HEK293 (cell line): ENCODE measurements around the gene WDR44.

Experiments
- CTCF ChIA-PET: fragments of 350-600 bp; formaldehyde crosslinking; extraction: SDS; loops from one replicate; lab custom pipeline; 2021; ENCODE audit warnings: antibody characterized with exemption; lab: Yijun Ruan, JAX
- POLR2A ChIA-PET: fragments of 300-600 bp; formaldehyde crosslinking; extraction: SDS; loops from one replicate; lab custom pipeline; 2020; ENCODE audit warnings: antibody characterized with exemption, inconsistent platforms; lab: Yijun Ruan, JAX
- H3K27ac ChIP-seq: fragments of 200-500 bp; sonication (Bioruptor generic); 2 replicates; pipeline ENCODE4 v1.5.1; 2014; ENCODE audit warnings: low read depth, low read length, control low read depth, inconsistent platforms; ENCODE audit errors: extremely low read depth
- H3K36me3 ChIP-seq, 2 experiments: fragments of 200-500 bp in 1 of 2; sonication (Bioruptor generic) in 1 of 2; 1 replicate in 1 of 2; 2 replicates in 1 of 2; pipeline ENCODE4 v1.5.1; 2014 to 2017; ENCODE audit warnings: inconsistent platforms in 2 of 2, low read length in 2 of 2; ENCODE audit not compliant: control insufficient read depth in 2 of 2, insufficient read depth in 1 of 2
- H3K4me1 ChIP-seq: fragments of 200-500 bp; sonication (Bioruptor generic); 2 replicates; pipeline ENCODE4 v1.5.1; 2014; ENCODE audit warnings: mild to moderate bottlenecking, low read length, inconsistent platforms; ENCODE audit not compliant: control insufficient read depth, insufficient read depth
- H3K4me3 ChIP-seq: 2 replicates; pipeline ENCODE4 v1.5.1; 2011; ENCODE audit warnings: low read depth, mild to moderate bottlenecking, control low read depth, low read length, moderate library complexity
- H3K9me3 ChIP-seq: fragments of 200-500 bp; sonication (Bioruptor generic); 2 replicates; pipeline ENCODE4 v1.5.1; 2014; ENCODE audit warnings: low read depth, low read length, inconsistent platforms; ENCODE audit not compliant: control insufficient read depth, insufficient read depth
- BCL6B ChIP-seq: fragments of 450-650 bp; formaldehyde crosslinking; IDR thresholded peaks from 2 replicates; pipeline ENCODE4 v1.5.1; 2017; ENCODE audit warnings: missing biosample characterization, missing genetic modification characterization
- GLI2 ChIP-seq: fragments of 450-650 bp; formaldehyde crosslinking; IDR thresholded peaks from 2 replicates; pipeline ENCODE4; 2017; ENCODE audit warnings: missing biosample characterization, missing genetic modification characterization, low read depth, borderline replicate concordance
- GLIS2 ChIP-seq: fragments of 450-650 bp; formaldehyde crosslinking; IDR thresholded peaks from 2 replicates; pipeline ENCODE4 v1.5.1; 2016; ENCODE audit warnings: missing biosample characterization, missing genetic modification characterization
- KLF7 ChIP-seq: fragments of 450-650 bp; formaldehyde crosslinking; IDR thresholded peaks from 2 replicates; pipeline ENCODE4 v1.5.1; 2016; ENCODE audit warnings: missing biosample characterization, missing genetic modification characterization, borderline replicate concordance
- MZF1 ChIP-seq: fragments of 450-650 bp; formaldehyde crosslinking; IDR thresholded peaks from 2 replicates; pipeline ENCODE4 v1.5.1; 2017; ENCODE audit warnings: missing biosample characterization, missing genetic modification characterization, borderline replicate concordance
- SP2 ChIP-seq: fragments of 450-650 bp; formaldehyde crosslinking; IDR thresholded peaks from 2 replicates; pipeline ENCODE4 v1.5.1; 2016; ENCODE audit warnings: missing biosample characterization, missing genetic modification characterization
- TRIM28 ChIP-seq: IDR thresholded peaks from 2 replicates; pipeline ENCODE4 v1.6.1; 2011; ENCODE audit warnings: low read length, control low read depth, borderline replicate concordance
- ZBTB10 ChIP-seq: fragments of 450-650 bp; formaldehyde crosslinking; IDR thresholded peaks from 2 replicates; pipeline ENCODE4 v1.5.1; 2016; ENCODE audit warnings: missing biosample characterization, missing genetic modification characterization
- ZFHX2 ChIP-seq: fragments of 450-650 bp; formaldehyde crosslinking; conservative IDR thresholded peaks from 2 replicates; pipeline ENCODE4 v1.5.1; 2016; ENCODE audit warnings: missing biosample characterization, missing genetic modification characterization
- ZFP3 ChIP-seq: fragments of 450-650 bp; formaldehyde crosslinking; IDR thresholded peaks from 2 replicates; pipeline ENCODE4 v1.5.1; 2016; ENCODE audit warnings: low read depth, missing biosample characterization, missing genetic modification characterization
- ZFP41 ChIP-seq: fragments of 450-650 bp; formaldehyde crosslinking; IDR thresholded peaks from 2 replicates; pipeline ENCODE4 v1.5.1; 2016; ENCODE audit warnings: missing biosample characterization, missing genetic modification characterization, borderline replicate concordance
- ZNF10 ChIP-seq: fragments of 450-650 bp; formaldehyde crosslinking; IDR thresholded peaks from 2 replicates; pipeline ENCODE4 v1.5.1; 2017; ENCODE audit warnings: missing biosample characterization, missing genetic modification characterization
- ZNF184 ChIP-seq: fragments of 450-650 bp; IDR thresholded peaks from 2 replicates; pipeline ENCODE4 v1.5.1; 2018; ENCODE audit warnings: missing biosample characterization, mild to moderate bottlenecking, missing genetic modification characterization
- ZNF362 ChIP-seq: fragments of 450-650 bp; formaldehyde crosslinking; IDR thresholded peaks from 2 replicates; pipeline ENCODE4 v1.5.1; 2016; ENCODE audit warnings: missing biosample characterization, missing genetic modification characterization
- ZNF426 ChIP-seq: fragments of 450-650 bp; formaldehyde crosslinking; IDR thresholded peaks from 2 replicates; pipeline ENCODE4 v1.5.1; 2017; ENCODE audit warnings: missing biosample characterization, missing genetic modification characterization, mild to moderate bottlenecking, inconsistent platforms, moderate library complexity
- ZNF514 ChIP-seq: fragments of 450-650 bp; formaldehyde crosslinking; IDR thresholded peaks from 2 replicates; pipeline ENCODE4 v1.5.1; 2016; ENCODE audit warnings: missing biosample characterization, missing genetic modification characterization
- ZNF521 ChIP-seq: fragments of 450-650 bp; formaldehyde crosslinking; IDR thresholded peaks from 2 replicates; pipeline ENCODE4 v1.5.1; 2017; ENCODE audit warnings: missing biosample characterization, mild to moderate bottlenecking, missing genetic modification characterization
- ZNF548 ChIP-seq: fragments of 450-650 bp; formaldehyde crosslinking; IDR thresholded peaks from 2 replicates; pipeline ENCODE4 v1.5.1; 2016; ENCODE audit warnings: missing biosample characterization, missing genetic modification characterization
- ZNF626 ChIP-seq: fragments of 450-650 bp; sonication (Bioruptor Pico); formaldehyde crosslinking; IDR thresholded peaks from 2 replicates; pipeline ENCODE4 v1.5.1; 2018; ENCODE audit warnings: missing biosample characterization, missing genetic modification characterization, inconsistent platforms
- ZNF639 ChIP-seq: fragments of 450-650 bp; formaldehyde crosslinking; IDR thresholded peaks from 2 replicates; pipeline ENCODE4 v1.5.1; 2016; ENCODE audit warnings: missing biosample characterization, missing genetic modification characterization
- ZNF670 ChIP-seq: fragments of 450-650 bp; formaldehyde crosslinking; IDR thresholded peaks from 2 replicates; pipeline ENCODE4 v1.5.1; 2016; ENCODE audit warnings: missing biosample characterization, missing genetic modification characterization, low read depth
- ZNF692 ChIP-seq: fragments of 450-650 bp; formaldehyde crosslinking; IDR thresholded peaks from 2 replicates; pipeline ENCODE4 v1.5.1; 2016; ENCODE audit warnings: missing biosample characterization, missing genetic modification characterization
- ZNF776 ChIP-seq: fragments of 450-650 bp; formaldehyde crosslinking; IDR thresholded peaks from 2 replicates; pipeline ENCODE4 v1.5.0; 2017; ENCODE audit warnings: missing biosample characterization, missing genetic modification characterization, borderline replicate concordance

The WDR44 gene

GRCh38 chrX:118337687-118338086 lies 8.2 kb upstream of the WDR44 start:
- Histone ChIP-seq H3K27ac (no peak overlapping the region), H3K4me1 (no peaks in the 10 kb centered on the region), H3K4me3 (no peak overlapping the region), H3K36me3 (no peaks in the 10 kb centered on the region), H3K9me3 (no peaks in the 10 kb centered on the region)
- TF ChIP-seq ZNF362 (tag by site-specific recombination) (no peak), ZNF514 (tag by site-specific recombination) (no peak), ZFP3 (tag by site-specific recombination) (no peak), ZNF626 (tag by site-specific recombination) (no peak), KLF7 (tag by site-specific recombination) (no peak), TRIM28 (no peak), ZNF548 (tag by site-specific recombination) (no peak), ZNF639 (tag by site-specific recombination) (no peak), ZBTB10 (tag by site-specific recombination) (no peak), ZNF10 (no peak), ZNF776 (no peak), ZNF670 (no peak), BCL6B (tag by site-specific recombination) (no peak), ZNF521 (tag by site-specific recombination) (no peak), ZNF426 (tag by site-specific recombination) (no peak)
- POLR2A ChIA-PET = no interaction called here
- CTCF ChIA-PET = interaction anchor here (0.6 to 1.0 kb wide), 4 partner anchors 9 to 345 kb away, joined by 3 read pairs; no protein-coding TSS in a partner anchor

GRCh38 chrX:118338930-118339329 lies 7.0 kb upstream of the WDR44 start:
- no peak overlapping the region for H3K4me3 ChIP-seq
- H3K9me3 ChIP-seq = no peaks in the 10 kb centered on the region
- no peaks in the 10 kb centered on the region for H3K4me1 ChIP-seq
- no peak for TF ChIP-seq ZNF692 (tag by site-specific recombination)
- no peak for TF ChIP-seq MZF1 (tag by site-specific recombination)
- no peak for TF ChIP-seq SP2
- no peak for TF ChIP-seq GLIS2
- no peak for TF ChIP-seq ZFHX2 (tag by site-specific recombination)
- TF ChIP-seq ZNF184 (tag by site-specific recombination) = no peak
- TF ChIP-seq ZFP41 (tag by site-specific recombination) = no peak
- no peak for TF ChIP-seq GLI2 (tag by site-specific recombination)
- no peak overlapping the region for H3K27ac ChIP-seq
- CTCF ChIA-PET = interaction anchor here (0.6 kb wide), 1 partner anchor 86 kb away, joined by 3 read pairs; no protein-coding TSS in a partner anchor
- POLR2A ChIA-PET = no interaction called here
- no peaks in the 10 kb centered on the region for H3K36me3 ChIP-seq
